ENCODE data around the gene MED16.

DNA sequence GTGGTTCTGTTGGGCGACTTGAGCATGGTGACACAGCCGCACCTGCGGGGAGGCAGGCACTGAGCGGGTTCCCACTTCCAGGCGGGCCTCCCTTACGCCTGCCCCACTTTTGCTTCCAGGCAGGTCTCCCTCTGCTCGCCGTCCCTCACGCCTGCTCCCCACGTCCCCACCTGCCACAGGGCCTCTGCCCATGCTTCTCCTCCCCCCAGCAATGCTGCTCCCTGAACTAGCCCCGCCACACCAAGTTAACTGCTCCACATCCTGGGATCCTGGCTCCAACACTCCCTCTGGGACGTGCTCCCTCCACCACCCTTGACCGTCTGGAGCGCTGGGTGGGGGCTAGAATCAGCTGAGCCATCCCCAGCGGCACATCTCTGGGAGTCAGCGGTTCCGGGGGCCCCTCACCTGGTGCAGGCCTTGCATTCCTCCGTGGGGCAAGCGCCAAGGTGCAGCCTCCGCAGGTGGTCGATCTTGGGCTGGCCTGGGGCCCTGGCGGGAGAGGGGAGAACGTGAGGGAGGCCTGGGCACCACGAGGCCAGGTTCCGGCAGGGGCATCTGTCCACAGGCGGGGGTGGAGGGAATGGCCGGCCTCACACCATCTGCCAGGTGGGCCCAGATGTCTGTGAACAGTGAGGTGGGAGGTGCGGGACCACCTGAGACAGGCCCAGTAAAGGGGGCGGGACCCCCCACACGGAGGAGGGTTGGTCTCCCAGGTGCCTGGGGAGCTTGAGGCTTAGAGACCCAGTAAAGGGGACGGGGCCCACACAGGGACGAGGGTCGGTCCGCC lies 24.3 kb downstream of the MED16 start:
- TF ChIP-seq, protein P1, sequence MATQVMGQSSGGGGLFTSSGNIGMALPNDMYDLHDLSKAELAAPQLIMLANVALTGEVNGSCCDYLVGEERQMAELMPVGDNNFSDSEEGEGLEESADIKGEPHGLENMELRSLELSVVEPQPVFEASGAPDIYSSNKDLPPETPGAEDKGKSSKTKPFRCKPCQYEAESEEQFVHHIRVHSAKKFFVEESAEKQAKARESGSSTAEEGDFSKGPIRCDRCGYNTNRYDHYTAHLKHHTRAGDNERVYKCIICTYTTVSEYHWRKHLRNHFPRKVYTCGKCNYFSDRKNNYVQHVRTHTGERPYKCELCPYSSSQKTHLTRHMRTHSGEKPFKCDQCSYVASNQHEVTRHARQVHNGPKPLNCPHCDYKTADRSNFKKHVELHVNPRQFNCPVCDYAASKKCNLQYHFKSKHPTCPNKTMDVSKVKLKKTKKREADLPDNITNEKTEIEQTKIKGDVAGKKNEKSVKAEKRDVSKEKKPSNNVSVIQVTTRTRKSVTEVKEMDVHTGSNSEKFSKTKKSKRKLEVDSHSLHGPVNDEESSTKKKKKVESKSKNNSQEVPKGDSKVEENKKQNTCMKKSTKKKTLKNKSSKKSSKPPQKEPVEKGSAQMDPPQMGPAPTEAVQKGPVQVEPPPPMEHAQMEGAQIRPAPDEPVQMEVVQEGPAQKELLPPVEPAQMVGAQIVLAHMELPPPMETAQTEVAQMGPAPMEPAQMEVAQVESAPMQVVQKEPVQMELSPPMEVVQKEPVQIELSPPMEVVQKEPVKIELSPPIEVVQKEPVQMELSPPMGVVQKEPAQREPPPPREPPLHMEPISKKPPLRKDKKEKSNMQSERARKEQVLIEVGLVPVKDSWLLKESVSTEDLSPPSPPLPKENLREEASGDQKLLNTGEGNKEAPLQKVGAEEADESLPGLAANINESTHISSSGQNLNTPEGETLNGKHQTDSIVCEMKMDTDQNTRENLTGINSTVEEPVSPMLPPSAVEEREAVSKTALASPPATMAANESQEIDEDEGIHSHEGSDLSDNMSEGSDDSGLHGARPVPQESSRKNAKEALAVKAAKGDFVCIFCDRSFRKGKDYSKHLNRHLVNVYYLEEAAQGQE (IDR thresholded peaks at IDR 0.05; ENCODE audit: insufficient read depth in 1 of 2, low read depth in 2 of 2, low read length in 2 of 2): no peak
- no peak; the same call in 1 of the 2 replicates for TF ChIP-seq POLR2AphosphoS5 (IDR thresholded peaks at IDR 0.05; ENCODE audit: low read depth, low read length)
- TF ChIP-seq SIN3A (IDR thresholded peaks at IDR 0.05; ENCODE audit: borderline replicate concordance, insufficient read depth, low read length): no peak

Data from PFSK-1 (cell line).